Spleen (tissue), 11 donors: ENCODE data around the gene OMA1. TPM values are rescaled to one million over a fixed set of nuclear protein-coding genes. Genes with fewer than 3 reads are reported as not detected.

ENCODE experiments used
- DNase-seq: peaks from one replicate; pipeline ENCODE4 v3.0.0-alpha.2; 2020
- H3K27ac ChIP-seq, 8 donors: fragments of 200-600 bp; sonication (generic) in 7 of 8; 1 replicate in 4 of 8; 2 replicates in 4 of 8; pipeline versions ENCODE4 v1.5.0 to v1.8.0; 2016 to 2021; ENCODE audit warnings: inconsistent platforms in 4 of 8, mild to moderate bottlenecking in 4 of 8, moderate library complexity in 1 of 8
- H3K27me3 ChIP-seq, 7 donors: fragments of 200-600 bp; sonication (generic) in 6 of 7; replicated peaks in 1 of 7; 1 replicate in 4 of 7; 2 replicates in 3 of 7; pipeline versions ENCODE4 v1.5.0 to v1.8.0; 2016 to 2021; ENCODE audit warnings: inconsistent platforms in 3 of 7, mild to moderate bottlenecking in 1 of 7
- H3K36me3 ChIP-seq, 6 donors: fragments of 200-600 bp; sonication (generic) in 5 of 6; 1 replicate in 4 of 6; 2 replicates in 2 of 6; pipeline versions ENCODE4 v1.5.0 to v1.8.0; 2016 to 2021; ENCODE audit warnings: inconsistent platforms in 2 of 6
- H3K4me1 ChIP-seq, 6 donors: fragments of 200-600 bp; sonication (generic) in 5 of 6; 1 replicate in 3 of 6; 2 replicates in 3 of 6; pipeline versions ENCODE4 v1.5.0 to v1.8.0; 2016 to 2021; ENCODE audit warnings: inconsistent platforms in 3 of 6
- H3K4me3 ChIP-seq, 8 donors: fragments of 200-600 bp; sonication (generic) in 7 of 8; 1 replicate in 4 of 8; 2 replicates in 4 of 8; pipeline versions ENCODE4 v1.5.0 to v1.8.0; 2016 to 2021; ENCODE audit warnings: inconsistent platforms in 4 of 8, mild to moderate bottlenecking in 4 of 8, moderate library complexity in 2 of 8
- H3K9me3 ChIP-seq, 8 donors: fragments of 200-600 bp; sonication (generic) in 7 of 8; 1 replicate in 4 of 8; 2 replicates in 4 of 8; pipeline versions ENCODE4 v1.5.0 to v1.8.0; 2016 to 2021; ENCODE audit warnings: inconsistent platforms in 4 of 8
- POLR2A ChIP-seq, 3 donors: fragments of 450-650 bp; IDR thresholded peaks; one replicate each; pipeline ENCODE4 v1.5.1; 2017; ENCODE audit warnings: antibody characterized with exemption in 3 of 3, mild to moderate bottlenecking in 1 of 3
- POLR2AphosphoS5 ChIP-seq, 3 donors: sonication (generic); formaldehyde crosslinking; IDR thresholded peaks; one replicate each; pipeline ENCODE4 v1.5.1; 2017; ENCODE audit warnings: antibody characterized with exemption in 3 of 3
- WGBS, 5 donors: extraction: QIAGEN DNeasy Blood & Tissue Kit in 3 of 5; methylation state at CpG; one replicate each; pipeline versions ENCODE4 v1.1.5 to v1.1.7; 2013 to 2018; 5-methylcytosine and 5-hydroxymethylcytosine counted together
- intact Hi-C: fragments of 100-400 bp; cut with DNase I; formaldehyde crosslinking; loops from one replicate; pipeline ENCODE4 v1.15.0; 2023; ENCODE audit warnings: low total_unique reads
- polyA plus RNA-seq, 3 donors: library from polyadenylated mRNA; stranded (reverse); fragments of 200-250 nt; gene quantifications; one replicate each; pipeline ENCODE4 v1.2.1, GENCODE V29; 2013
- total RNA-seq, 7 donors: library from RNA; depleted of rRNA in 3 of 7; stranded (reverse); fragments of >200 nt in 3 of 7; fragmentation: NEBNext Ultra II Directional in 4 of 7; extraction: Animal tissue kit (Norgen Biotek cat#: 25700) in 4 of 7; gene quantifications; one replicate each; pipeline versions ENCODE4 v1.1.0 to v1.2.1, GENCODE V29; 2016 to 2021
- TF ChIP-seq, protein P1 (sequence below), 11 experiments: fragments of 200-600 bp in 7 of 11; fragments of 450-650 bp in 4 of 11; sonication (generic) in 4 of 11; IDR thresholded peaks in 8 of 11; conservative IDR thresholded peaks in 3 of 11; 1 replicate in 7 of 11; 2 replicates in 4 of 11; pipeline versions ENCODE4 v1.4.0 to v1.8.0; 2016 to 2021; ENCODE audit warnings: antibody characterized with exemption in 11 of 11, inconsistent platforms in 4 of 11, mild to moderate bottlenecking in 1 of 11
- donor health status: healthy with polysubstance abuse.
- donor health status: DM: no; HTN: no; CAD: no; lungs with moderate emphysema.
- donor health status: DM: no; HTN: no; CAD: no.
- donor health status: Bipolar disorder and iron deficiency.
- donor health status: healthy.
- donor health status: DM: no; HTN: no; CAD: no.
- donor health status: DM: yes; HTN: yes; CAD: no.

OMA1 gene
- total and polyA plus RNA-seq, 10 donors = 19.3 to 48.6 (median 32.5) TPM

DNA sequence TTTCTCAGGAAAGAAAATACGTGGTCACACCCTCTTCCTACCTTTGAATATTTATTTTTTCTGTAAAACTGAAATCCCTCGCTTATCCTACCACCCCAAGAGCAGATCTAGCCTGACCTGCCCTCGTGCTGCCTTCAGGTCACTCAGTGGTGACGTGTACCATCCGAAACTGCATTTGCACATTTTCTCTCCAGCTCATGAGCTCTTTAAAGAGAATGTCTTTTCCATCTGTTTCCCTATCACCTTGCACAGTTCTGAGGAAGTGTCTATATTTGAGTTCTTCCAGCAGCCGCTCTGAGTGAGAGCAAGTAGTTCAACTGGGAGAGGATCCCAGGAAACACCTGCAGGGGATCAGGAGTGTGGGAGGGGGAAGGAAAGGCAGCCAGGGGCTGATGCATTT lies 91.7 kb downstream of the OMA1 start:
- intact Hi-C loops = no loop called here
- Histone ChIP-seq H3K36me3 (peaks cover 0 to 7% (median 0%) of the 10 kb centered on the region in 6 donors), H3K4me3 (no peak overlapping the region), H3K27me3 (no peaks in the 10 kb centered on the region), H3K27ac (no peak overlapping the region), H3K4me1 (no peaks in the 10 kb centered on the region), H3K9me3 (peaks cover 0 to 10% (median 7%) of the 10 kb centered on the region in 8 donors)
- DNase-seq = no peak
- TF ChIP-seq POLR2A (IDR thresholded peaks at IDR 0.05) (no peak), POLR2AphosphoS5 (IDR thresholded peaks at IDR 0.05) (no peak)
- TF ChIP-seq, protein P1, sequence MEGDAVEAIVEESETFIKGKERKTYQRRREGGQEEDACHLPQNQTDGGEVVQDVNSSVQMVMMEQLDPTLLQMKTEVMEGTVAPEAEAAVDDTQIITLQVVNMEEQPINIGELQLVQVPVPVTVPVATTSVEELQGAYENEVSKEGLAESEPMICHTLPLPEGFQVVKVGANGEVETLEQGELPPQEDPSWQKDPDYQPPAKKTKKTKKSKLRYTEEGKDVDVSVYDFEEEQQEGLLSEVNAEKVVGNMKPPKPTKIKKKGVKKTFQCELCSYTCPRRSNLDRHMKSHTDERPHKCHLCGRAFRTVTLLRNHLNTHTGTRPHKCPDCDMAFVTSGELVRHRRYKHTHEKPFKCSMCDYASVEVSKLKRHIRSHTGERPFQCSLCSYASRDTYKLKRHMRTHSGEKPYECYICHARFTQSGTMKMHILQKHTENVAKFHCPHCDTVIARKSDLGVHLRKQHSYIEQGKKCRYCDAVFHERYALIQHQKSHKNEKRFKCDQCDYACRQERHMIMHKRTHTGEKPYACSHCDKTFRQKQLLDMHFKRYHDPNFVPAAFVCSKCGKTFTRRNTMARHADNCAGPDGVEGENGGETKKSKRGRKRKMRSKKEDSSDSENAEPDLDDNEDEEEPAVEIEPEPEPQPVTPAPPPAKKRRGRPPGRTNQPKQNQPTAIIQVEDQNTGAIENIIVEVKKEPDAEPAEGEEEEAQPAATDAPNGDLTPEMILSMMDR (IDR thresholded peaks at IDR 0.05 in 8 of 11, conservative IDR thresholded peaks at IDR 0.05 in 3 of 11) = no peak
- 79 to 91% (median 86%) methylated on average over 6 of the region's 6 CpGs for WGBS, 5 donors

DNA sequence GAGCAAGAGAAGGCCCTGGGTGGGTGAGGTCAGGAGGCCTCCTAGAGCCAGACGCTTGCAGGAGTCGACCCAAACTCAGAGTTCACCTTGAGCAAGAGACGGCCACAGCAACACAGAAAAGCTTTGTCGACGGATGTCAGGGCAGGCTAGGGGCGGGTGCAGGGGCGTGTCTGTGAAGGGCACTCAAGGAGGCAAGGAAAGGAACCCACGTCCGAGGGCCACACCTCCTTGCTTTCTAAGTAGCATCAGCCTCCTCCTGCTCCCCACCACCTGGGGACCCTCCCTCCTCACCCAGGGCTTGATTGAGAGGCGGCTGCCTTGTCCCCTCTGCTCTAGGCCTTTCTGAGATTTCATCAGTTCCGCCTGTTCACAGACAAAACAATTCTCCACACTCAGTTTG lies 92.1 kb downstream of the OMA1 start:
- no peaks in the 10 kb centered on the region for H3K4me1 ChIP-seq
- no peak overlapping the region for H3K27ac ChIP-seq
- H3K4me3 ChIP-seq = no peak overlapping the region
- TF ChIP-seq, protein P1 (IDR thresholded peaks at IDR 0.05 in 8 of 11, conservative IDR thresholded peaks at IDR 0.05 in 3 of 11) = no peak
- no peak for TF ChIP-seq POLR2A (IDR thresholded peaks at IDR 0.05)
- TF ChIP-seq POLR2AphosphoS5 (IDR thresholded peaks at IDR 0.05) = no peak
- no peaks in the 10 kb centered on the region for H3K27me3 ChIP-seq
- peaks cover 0 to 6% (median 4%) of the 10 kb centered on the region in 8 donors for H3K9me3 ChIP-seq
- peaks cover 0 to 7% (median 0%) of the 10 kb centered on the region in 6 donors for H3K36me3 ChIP-seq
- intact Hi-C loops = no loop called here
- DNase-seq = no peak
- 71 to 85% (median 73%) methylated on average over 11 of the region's 11 CpGs for WGBS, 5 donors

DNA sequence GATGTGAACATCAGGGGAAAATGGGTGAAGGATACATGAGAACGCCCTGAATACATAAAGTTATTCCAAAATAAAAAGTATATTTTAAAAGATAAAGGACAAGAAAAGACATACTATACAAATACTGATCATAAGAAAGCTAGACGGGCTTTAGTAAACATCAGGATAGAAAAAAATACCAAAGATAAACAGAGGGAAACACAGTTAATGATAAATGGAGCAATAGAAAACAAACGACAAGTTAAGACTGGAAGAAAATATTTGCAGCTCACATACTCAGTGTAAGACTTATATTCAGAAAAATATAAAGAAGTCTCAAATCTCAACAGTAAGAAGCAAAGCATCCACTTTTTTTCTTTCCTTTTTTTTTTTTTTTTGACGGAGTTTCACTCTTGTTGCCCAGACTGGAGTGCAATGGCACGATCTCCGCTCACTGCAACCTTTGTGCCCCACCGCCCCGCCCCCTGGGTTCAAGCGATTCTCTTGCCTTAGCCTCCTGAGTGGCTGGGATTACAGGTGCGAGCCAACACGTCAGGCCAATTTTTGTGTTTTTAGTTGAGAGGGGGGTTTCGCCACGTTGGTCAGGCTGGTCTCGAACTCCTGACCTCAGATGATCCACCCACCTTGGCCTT lies 94.8 kb downstream of the OMA1 start:
- Histone ChIP-seq H3K9me3 (no peaks in the 10 kb centered on the region), H3K36me3 (peaks cover 0 to 7% (median 0%) of the 10 kb centered on the region in 6 donors), H3K4me1 (no peaks in the 10 kb centered on the region), H3K27me3 (no peaks in the 10 kb centered on the region), H3K27ac (no peak overlapping the region), H3K4me3 (no peak overlapping the region)
- no peak for DNase-seq
- TF ChIP-seq POLR2A (IDR thresholded peaks at IDR 0.05) = no peak
- TF ChIP-seq, protein P1 (IDR thresholded peaks at IDR 0.05 in 8 of 11, conservative IDR thresholded peaks at IDR 0.05 in 3 of 11) = no peak
- TF ChIP-seq POLR2AphosphoS5 (IDR thresholded peaks at IDR 0.05) = no peak
- intact Hi-C loops = no loop called here
- 90 to 95% (median 91%) methylated on average over 14 of the region's 14 CpGs for WGBS, 5 donors

GRCh38 chr1:58447886-58448285 lies 98.6 kb downstream of the OMA1 start:
- no peaks in the 10 kb centered on the region for H3K27me3 ChIP-seq
- DNase-seq = no peak
- intact Hi-C loops = no loop called here
- no peaks in the 10 kb centered on the region for H3K4me1 ChIP-seq
- TF ChIP-seq POLR2A (IDR thresholded peaks at IDR 0.05) (no peak), POLR2AphosphoS5 (IDR thresholded peaks at IDR 0.05) (no peak)
- TF ChIP-seq, protein P1 (IDR thresholded peaks at IDR 0.05 in 8 of 11, conservative IDR thresholded peaks at IDR 0.05 in 3 of 11) = no peak
- H3K9me3 ChIP-seq = no peaks in the 10 kb centered on the region
- WGBS, 5 donors = 67 to 82% (median 80%) methylated on average over 2 of the region's 2 CpGs
- no peak overlapping the region for H3K4me3 ChIP-seq
- H3K27ac ChIP-seq = no peak overlapping the region
- H3K36me3 ChIP-seq = peaks cover 0 to 6% (median 0%) of the 10 kb centered on the region in 6 donors
